NCI-H69 (cell line): ENCODE data around the gene FBXO34.
"Not testable (repeated sequence)": the region's sequence is repeated elsewhere in the genome, so short reads cannot be mapped to it uniquely, and the experiment has no call there.

Source experiments
- DNase-seq: peaks from one replicate; lab custom pipeline; 2025; lab: John Stamatoyannopoulos, UW

FBXO34 gene

DNA sequence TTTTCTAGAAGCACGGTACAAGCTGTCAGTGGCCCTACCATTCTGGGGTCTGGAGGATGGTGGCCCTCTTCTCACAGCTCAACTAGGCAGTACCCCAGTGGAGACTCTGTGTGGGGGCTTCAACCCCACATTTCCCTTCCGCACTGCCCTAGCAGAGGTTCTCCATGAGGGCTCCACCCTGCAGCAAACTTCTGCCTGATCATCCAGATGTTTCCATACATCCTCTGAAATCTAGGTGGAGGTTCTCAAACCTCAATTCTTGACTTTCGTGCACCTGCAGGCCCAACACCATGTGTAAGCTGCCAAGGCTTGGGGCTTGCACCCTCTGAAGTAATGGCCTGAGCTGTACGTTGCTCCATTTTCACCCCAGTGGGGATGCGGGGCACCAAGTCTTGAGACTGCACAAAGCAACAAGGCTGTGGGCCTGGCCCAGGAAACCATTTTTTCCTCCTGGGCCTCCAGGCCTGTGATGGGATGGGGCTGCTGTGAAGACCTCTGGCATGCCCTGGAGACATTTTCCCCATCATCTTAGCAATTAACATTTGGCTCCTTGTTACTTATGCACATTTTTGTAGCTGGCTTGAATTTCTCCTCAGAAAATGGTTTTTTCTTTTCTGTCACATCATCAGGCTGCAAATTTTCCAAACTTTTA is 41.3 kb downstream of the FBXO34 start:
- not testable (repeated sequence) for DNase-seq

DNA sequence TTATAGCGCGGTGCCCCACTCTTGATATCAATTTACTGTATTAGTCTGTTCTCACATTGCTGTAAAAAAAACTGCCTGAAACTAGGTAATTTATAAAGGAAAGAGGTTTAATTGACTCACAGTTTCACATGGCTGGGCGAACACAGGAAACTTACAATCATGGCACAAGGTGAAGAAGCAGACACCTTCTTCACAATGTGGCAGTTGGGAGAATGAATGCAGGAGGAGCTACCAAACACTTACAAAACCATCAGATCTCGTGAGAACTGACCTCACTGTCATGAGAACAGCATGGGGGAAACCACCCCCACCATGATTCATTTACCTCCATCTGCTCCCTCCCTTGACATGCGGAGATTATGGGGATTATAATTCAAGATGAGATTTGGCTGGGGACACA is 42.3 kb downstream of the FBXO34 start:
- no peak for DNase-seq

DNA sequence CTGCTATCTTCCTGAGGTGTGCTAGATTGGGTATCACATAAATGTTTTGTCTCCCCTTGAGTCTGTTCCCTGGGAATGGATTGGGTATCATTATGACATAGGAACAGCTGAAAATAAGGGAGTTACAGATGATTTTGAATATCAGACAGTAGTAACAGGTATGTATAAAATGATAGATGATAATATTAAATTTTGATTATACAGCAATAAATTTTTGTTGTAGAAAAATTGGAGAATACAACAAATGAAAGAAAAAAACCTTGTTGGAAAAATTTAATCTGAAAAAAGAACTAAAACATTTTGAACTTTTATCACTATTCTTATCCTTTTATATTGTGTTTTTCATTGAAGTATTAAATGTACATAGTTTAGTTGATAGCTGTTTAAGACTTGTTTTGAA is 43.2 kb downstream of the FBXO34 start:
- DNase-seq, result no peak

DNA sequence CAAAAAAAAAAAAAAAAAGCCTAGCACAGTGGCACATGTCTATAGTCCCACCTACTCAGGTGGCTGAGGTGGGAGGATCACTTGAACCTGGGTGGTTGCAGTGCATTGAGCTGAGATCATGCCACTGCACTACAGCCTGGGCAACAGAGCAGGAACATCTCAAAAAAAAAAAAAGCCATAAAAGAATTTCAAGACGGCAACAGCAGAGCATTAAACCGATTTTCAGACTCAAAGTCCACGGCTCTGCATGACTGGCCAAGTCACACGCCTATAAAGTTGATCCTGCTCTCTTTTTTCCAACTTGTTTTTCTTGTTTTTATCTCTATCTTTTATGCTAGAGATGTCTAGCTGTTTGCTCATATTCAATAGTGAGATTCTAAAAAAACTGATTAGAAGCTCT is 45.3 kb downstream of the FBXO34 start:
- DNase-seq, result no peak

DNA sequence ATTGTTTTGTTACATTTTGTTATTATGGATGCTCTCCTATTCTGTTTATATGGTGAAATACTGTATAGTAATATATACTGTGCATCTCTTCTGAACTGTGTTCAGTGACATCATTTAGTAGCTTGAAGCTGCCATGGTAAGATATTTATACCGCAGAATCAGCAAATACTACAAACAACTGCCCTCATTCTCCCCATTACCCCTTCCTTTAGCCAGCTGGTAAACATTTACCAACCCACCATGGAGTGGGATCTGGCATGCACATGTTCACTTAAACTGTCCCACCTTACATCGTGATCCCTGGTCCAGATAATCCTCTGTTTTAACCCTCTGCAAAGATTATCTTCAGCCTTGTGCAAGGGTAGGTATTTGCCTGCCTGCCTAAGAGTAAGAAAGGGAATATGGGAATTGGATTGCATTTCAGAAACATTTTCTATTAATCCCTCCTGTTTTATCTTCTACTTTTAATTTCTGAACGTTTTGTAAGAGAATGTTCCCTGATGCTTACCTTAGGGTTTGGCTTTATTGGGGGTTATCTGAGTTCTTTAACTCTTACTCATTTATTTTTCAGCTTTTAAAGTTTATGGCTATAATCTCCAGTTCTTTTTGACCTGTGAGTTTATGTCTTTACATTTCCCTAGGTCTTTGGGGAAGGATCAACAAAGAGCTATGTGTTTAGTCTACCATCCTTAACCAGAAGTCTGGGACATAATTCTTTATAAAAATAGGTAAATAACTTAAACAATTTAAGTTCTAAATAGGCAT is 46.5 kb downstream of the FBXO34 start:
- DNase-seq, result no peak

DNA sequence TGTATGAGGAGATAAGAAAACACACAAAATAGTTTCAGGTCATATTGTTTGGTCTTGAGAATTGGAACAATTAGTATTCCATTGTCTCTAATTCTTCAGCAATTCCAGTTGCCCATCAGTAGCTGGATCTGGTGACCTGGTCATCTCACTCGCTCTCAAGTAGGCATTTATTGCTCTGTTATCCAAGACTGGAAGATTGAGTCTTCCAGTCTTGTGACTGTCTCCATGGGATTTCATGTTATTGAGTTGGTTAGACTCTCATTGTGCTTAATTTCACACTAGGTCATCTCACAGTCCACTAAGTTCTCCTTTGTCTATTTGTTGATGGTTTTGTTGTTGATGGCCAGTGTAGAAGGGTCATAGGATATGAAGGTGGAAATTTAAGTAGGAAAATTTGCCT is 47.5 kb downstream of the FBXO34 start:
- DNase-seq, result no peak

DNA sequence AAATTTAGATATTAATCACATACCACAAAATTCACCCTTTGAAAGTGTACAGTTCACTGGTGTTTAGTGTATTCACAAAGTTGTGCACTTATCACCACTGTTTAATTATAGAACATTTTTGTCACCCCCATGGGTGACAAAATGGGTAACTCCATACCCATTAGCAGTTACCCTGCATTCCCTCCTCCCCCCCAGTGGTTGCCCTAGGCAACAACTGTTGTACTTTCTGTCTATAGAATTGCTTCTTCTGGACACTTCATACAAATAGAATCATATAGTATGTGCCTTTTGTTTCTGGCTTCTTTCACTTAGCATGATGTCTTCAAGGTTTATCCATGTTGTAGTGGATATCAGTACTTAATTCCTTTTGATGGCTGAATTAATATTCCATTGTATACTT is 52.7 kb downstream of the FBXO34 start:
- peak; percentile 57 for DNase-seq

DNA sequence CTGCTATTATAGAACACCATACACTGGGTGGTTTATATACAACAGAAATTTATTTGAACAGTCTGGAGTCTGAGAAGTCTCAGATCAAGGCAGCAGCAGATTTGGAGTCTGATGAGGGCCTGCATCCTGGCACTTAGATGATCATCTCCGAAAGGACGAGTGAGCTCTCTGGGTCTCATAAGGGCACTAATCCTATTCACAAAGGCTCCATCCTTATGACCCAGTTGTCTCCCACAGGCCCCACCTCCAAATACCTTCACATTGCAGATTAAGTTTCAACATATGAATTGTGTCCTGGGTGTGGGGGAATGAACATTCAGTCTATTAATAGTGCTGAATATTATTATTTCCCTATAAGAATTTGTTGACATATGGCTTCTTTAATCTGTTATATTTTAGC is 53.6 kb downstream of the FBXO34 start:
- no peak for DNase-seq

DNA sequence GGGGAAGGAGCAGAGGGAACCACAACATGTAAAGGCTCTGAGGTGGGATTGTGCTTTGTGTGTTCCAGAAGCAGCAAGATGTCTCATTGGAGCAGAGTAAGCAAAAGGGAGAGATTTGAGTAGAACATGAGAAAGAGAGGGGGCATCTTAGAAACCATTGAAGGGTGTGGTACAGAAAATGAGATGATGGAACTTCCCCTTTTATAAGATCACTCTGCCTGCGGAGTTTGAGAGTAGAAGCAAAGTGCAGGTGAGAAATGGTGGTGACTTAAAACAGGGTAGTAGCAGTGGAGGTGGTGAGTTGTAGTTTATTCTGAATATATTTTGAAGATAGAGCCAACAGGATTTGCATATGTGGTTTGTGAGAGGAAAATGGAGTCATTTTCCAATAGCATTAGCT is 56.0 kb downstream of the FBXO34 start:
- DNase-seq, result no peak

DNA sequence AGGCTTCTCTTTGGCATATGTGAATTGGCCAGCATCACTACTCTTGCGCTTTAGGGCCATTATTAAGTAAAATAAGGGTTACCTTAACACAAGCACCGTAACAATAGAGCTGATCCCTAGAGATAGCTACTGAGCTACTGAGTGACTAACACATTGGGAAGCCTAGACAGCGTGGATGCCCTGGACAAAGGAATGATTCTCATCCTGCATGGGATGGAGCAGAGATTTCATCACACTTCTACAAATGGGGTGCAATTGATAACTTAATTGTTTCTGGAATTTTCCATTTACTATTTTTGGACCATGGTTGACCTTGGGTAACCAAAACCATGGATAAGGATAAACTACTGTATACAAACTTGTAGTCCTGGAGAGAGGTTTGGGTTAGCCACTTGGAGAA is 57.1 kb downstream of the FBXO34 start:
- peak; percentile 67 for DNase-seq

DNA sequence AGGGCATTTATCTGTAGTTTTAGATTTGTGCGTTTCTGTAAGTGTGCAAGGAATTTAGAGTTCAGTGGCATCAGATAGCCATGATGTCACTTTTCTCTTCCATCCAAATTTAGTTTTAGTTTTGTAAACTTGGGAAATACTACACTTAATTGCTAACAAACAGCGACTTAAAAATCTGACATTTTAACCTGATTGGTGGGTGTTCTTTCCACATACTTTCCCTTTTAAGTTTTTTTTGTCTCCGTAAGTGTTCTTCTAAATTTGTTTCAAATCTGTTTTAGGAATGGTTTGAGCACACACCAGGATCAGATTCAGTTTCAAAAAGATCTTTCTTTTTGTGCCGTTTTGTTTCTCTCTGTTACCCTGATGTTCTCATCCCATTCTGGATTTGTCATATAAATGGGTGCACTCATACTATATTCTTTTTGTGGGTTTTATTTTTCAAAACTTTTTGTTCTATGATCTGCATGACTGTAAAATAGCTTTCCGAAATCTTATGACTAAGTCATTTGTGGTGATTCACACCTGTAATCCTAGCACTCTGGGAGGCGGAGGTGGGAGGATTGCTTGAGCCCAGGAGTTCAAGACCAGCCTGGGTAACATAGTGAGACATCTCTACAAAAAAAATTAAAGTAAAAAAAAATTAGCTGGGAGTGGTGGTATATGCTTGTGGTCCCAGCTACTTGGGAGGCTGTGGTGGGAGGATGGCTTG is 58.9 kb downstream of the FBXO34 start:
- no peak for DNase-seq

DNA sequence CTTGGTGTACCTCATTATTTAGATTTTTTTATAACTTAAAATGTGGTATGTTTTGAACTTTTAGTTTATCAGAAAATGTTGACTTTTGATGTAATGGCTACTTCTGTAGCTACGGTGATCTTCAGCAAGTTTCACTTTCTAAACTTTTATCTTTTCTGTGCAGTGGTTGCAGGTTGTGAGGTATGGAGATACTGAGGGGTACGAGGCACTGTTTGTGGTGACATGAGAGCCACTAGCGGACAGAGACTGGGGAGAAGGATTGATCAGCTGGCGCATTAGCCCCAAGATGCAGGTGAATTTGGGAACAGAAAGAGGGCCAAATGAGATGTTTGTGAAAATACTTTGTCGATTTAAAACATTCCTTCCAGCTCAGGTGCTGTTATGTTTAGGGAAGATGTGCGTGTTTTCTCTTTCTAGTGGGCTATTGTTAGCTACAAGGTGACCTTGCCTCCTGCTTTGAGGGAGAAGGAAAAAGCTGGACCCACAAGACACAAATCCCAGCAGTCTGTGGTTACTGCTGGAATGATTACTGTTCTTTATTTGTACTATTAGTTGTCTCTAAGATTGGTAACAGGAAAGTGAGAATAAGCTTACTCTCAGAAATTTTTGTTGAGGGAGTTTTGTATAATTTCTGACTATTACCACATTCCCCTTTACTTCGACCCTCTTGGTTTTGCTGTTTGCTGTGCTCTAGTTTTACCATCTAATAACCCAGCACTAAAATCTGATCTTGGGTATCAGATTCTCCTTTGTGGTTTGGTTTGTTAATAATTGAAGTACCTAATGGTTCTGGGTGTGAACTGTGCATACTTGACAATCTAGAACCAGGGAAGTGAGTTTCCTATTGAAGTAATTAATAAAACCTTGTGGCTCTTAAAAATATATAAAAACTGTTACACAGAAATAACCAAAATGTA is 61.7 kb downstream of the FBXO34 start:
- DNase-seq, result peak; percentile 28

DNA sequence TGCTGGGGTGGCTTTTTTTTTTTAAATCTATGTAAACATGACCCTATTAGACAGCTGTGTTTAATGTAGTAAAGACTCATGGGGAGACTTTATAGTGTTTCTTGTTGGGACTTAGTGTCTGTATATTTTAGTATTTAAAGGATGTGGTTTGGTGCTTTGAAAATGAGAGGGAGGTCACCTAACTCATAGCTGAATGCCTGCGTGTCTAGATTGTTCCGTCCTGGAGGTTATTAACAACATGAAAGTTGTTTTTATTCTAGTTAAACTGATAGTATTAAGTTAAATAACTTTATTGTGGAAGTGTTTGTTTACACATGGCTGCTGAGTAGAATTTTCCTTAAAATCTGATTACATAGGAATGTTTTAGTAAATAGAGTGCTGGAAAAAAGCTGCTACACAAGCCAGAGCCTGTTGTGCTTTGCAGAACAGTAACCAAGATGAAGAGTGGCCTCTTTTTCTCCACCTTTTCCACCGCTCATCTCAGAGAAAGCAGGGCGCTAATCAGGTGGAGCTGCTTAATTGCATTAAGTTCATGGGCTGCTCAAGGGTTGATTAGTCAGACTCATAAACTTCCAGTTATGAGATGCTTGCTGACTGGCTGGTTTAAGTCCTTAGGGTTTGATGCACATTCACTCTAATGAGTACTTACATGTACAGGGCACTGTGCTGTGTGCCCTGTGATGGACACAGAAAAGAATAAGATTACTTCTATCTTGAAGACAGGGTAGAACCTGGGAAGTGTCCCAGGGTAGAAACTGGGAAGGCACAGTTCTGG is 62.7 kb downstream of the FBXO34 start:
- DNase-seq, result peak; percentile 71

DNA sequence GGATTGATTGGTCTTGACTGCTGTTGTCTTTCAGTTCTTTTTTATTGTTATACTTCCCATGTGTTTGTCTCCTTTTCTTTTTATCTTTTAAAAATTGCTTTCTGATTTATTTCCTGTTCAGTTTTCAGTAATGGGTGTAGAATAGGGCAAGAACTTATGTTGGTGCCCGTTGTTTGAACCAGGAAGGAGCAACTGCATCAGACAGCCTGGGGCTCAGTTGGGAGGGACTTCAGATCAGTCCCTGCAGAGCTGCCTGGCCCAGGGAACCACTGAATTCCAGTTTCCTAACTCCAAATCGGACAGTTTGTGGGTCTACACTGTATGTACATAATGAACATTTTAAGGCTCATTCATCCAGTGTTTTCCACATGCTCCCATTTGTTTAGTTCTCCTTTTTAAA is 64.9 kb downstream of the FBXO34 start:
- peak; percentile 91 for DNase-seq

DNA sequence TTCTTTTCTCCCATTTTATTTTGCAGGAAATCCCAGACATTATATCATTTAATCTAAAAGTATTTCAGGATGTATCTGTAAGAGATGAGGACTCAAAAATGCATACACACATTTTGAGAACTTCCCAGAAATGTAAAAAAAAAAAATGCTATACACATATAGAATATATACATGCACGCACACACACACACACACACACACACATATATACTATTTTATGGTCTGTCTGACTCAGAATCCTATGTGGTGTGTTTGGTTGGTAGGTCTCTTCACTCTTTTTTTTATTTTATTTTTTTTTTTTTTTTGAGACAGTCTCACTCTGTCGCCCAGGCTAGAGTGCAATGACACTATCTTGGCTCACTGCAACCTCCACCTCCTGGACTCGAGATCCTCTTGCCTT is 65.5 kb downstream of the FBXO34 start:
- DNase-seq, result no peak

DNA sequence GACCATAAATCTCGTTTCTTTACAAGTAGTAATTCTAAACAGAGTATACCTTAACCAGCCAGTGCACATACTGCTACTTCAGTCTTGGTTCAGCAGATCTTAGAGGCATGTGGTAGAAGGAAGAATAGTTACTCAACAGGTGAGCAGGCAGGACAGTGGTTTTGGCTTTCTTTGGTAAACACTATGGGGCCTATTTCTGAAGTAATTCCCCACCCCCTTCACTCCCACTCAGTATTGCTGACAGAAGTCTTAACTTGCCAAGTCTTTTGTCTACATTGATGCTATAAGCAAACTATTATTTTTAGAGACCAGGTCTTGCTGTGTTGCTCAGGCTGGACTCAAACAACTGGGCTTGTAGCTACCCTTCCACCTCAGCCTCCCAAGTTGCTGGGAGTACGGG is 68.5 kb downstream of the FBXO34 start:
- peak; percentile 90 for DNase-seq

DNA sequence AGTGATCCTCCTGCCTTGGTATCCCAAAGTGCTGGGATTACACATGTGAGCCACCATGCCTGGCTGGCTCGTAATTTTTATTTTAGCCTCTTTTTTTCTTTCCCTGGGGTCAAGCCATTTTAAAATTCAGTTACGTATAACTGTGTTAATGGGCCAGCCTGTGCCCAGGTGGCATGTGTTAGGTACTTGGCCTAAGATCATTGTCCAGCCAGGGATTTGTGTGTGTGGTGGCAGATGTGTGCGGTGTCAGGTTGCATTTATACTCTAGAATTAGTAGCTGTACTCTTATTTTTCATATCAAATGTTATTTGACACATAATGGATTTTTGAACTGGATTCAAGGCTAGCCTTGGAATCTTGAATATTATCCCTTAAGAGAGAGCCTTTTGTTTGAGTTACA is 69.3 kb downstream of the FBXO34 start:
- peak; percentile 95 for DNase-seq

DNA sequence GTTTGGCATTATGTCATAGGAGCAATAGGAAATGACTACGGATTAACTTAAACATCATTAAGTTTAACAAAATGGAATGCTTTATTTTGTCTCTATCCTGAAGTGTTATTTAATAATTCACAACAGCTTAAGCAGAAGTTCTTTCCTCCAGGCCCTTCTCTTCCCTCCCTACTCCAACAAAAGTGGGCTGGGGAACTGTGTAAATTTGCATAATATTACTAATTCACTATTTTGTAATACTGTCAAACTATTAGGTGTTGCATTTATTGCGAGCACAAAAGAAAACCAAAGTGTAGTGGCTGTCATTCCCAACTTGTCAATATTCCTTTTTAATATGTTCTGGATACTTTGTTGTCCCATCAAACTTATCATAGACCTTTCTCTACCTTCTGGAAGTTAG is 70.6 kb downstream of the FBXO34 start:
- no peak for DNase-seq

DNA sequence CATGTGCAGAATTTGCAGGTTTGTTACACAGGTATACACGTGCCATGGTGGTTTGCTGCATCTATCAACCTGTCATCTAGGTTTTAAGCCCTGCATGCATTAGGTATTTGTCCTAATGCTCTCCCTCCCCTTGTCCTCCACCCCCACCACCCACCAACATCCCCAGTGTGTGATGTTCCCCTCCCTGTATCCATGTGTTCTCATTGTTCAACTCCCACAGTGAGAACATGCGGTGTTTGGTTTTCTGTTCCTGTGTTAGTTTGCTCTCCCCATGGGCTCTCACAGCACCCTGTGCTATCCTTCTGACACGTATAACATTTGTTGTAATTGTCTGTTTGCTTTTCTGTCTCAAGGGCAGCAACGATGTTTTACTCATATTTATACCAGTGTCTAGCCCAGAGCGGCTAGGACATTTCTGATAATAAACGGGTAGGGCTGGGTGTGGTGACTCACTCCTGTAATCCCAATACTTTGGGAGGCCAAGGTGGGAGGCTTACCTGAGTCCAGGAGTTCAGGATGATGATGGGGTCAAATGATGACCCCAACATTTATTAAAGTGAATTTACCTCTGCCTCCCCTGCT is 73.5 kb downstream of the FBXO34 start:
- peak; percentile 98 for DNase-seq

DNA sequence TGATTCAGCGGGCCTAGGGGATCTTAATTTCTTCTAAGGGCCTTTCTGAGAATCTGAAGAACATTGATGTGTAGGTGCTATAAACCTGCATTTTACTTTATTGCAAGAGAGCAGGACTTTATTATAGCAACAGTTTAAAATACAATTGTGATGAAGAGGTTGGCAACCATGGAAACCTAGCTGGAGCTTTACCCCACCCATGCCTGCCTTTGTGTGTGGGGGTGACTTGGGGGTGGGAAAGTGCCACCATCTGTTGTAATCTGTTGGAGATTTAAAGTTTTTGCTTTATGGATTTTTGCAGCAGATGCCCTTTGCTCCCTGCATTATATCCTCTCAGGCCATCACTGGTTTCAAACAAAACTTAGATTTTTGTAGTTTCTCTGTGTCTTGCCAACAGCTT is 75.8 kb downstream of the FBXO34 start:
- peak; percentile 71 for DNase-seq

DNA sequence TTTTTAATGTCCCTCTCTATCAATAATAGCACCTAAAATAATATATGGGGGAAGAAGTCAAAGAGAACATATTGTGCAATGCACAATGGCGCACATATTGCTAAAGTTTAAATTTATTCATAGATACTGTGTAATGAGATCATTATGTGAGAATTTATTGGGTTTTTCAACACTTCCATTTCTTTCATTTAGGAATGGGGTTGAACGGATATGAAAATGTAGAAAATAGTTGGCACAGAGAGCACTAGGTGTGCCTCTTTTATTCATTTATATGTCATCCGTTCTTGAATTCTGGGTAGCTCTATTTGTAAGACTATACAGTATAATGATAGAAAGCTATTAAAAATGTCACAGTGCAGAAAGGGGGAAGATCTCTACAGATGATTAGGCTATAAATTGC is 76.5 kb downstream of the FBXO34 start:
- DNase-seq, result no peak
